ENCODE data around the gene AKAP9.

Gene AKAP9

DNA sequence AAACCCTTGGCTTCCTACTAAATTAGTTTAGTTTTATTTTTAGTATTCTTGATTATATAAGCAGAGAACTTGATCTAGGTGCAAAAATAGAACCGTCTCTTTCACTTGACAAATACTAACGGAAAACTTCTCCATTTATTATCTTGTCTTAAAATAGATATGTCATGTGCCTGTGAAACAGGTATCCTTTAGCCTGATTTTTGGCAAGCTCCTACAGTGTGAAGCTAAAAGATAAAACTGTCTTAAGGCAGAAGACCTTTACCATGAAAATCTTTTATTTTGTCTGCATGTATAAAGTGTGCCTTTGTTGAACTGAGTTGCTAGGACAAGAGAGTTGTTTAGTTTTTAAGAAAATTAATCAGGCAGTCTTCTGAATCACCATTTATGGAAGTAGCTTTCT is 103.0 kb downstream of the AKAP9 start:
- Histone ChIP-seq H2AFZ (ENCODE audit: low read depth, low read length, severe bottlenecking) (no peak overlapping the region), H3F3A (ENCODE audit: insufficient read depth) (no peaks in the 10 kb centered on the region), H3K4me3 (ENCODE audit: insufficient read depth, low read length, poor library complexity, severe bottlenecking) (no peak overlapping the region), H3K27ac (ENCODE audit: low read depth, low read length) (no peak overlapping the region), H3K9me3 (ENCODE audit: insufficient read depth, low read length) (no peaks in the 10 kb centered on the region), H3K36me3 (ENCODE audit: low read length) (peaks cover 17% of the 10 kb centered on the region; the same call in 1 of the 2 replicates), H3K27me3 (ENCODE audit: low read length) (no peaks in the 10 kb centered on the region), H4K20me1 (ENCODE audit: low read depth, low read length) (no peaks in the 10 kb centered on the region), H3K9me2 (replicated peaks; ENCODE audit: insufficient read depth, low read length) (no peaks in the 10 kb centered on the region), H3K79me2 (ENCODE audit: insufficient read depth, low read length) (no peaks in the 10 kb centered on the region), H3K4me2 (ENCODE audit: low read depth, low read length, poor library complexity, severe bottlenecking) (no peak overlapping the region), H3K9ac (ENCODE audit: low read length) (no peak overlapping the region)
- no peak for TF ChIP-seq EZH2phosphoT487 (conservative IDR thresholded peaks at IDR 0.05; ENCODE audit: low read length)
- TF ChIP-seq, protein P1, sequence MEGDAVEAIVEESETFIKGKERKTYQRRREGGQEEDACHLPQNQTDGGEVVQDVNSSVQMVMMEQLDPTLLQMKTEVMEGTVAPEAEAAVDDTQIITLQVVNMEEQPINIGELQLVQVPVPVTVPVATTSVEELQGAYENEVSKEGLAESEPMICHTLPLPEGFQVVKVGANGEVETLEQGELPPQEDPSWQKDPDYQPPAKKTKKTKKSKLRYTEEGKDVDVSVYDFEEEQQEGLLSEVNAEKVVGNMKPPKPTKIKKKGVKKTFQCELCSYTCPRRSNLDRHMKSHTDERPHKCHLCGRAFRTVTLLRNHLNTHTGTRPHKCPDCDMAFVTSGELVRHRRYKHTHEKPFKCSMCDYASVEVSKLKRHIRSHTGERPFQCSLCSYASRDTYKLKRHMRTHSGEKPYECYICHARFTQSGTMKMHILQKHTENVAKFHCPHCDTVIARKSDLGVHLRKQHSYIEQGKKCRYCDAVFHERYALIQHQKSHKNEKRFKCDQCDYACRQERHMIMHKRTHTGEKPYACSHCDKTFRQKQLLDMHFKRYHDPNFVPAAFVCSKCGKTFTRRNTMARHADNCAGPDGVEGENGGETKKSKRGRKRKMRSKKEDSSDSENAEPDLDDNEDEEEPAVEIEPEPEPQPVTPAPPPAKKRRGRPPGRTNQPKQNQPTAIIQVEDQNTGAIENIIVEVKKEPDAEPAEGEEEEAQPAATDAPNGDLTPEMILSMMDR (IDR thresholded peaks at IDR 0.05; ENCODE audit: insufficient read depth, low read length, poor library complexity, severe bottlenecking) = no peak

DNA sequence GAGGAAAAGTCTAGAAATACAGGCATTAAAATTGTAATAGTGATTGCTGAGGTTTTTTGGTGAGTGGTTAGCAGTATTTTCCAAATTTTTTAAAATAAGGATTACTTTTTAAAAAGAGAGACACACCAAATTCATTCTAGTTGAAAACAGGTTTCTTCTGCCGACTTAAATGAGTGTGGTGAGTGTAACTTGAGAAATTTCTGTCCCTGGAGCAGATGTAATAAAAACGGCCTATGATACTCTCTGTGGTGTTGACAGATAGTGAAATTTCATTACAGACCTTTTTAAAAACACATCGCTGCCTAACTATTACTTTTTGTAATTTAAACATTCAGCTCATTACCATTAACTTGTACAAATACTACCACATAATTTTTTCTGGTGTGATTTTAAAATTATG is 103.5 kb downstream of the AKAP9 start:
- no peaks in the 10 kb centered on the region for H4K20me1 ChIP-seq (ENCODE audit: low read depth, low read length)
- no peaks in the 10 kb centered on the region for H3F3A ChIP-seq (ENCODE audit: insufficient read depth)
- H3K27ac ChIP-seq (ENCODE audit: low read depth, low read length) = no peak overlapping the region
- TF ChIP-seq, protein P1 (IDR thresholded peaks at IDR 0.05; ENCODE audit: insufficient read depth, low read length, poor library complexity, severe bottlenecking) = no peak
- no peak for TF ChIP-seq EZH2phosphoT487 (conservative IDR thresholded peaks at IDR 0.05; ENCODE audit: low read length)
- H3K9me3 ChIP-seq (ENCODE audit: insufficient read depth, low read length) = no peaks in the 10 kb centered on the region
- H3K36me3 ChIP-seq (ENCODE audit: low read length) = peaks cover 14% of the 10 kb centered on the region; the same call in 1 of the 2 replicates
- H3K79me2 ChIP-seq (ENCODE audit: insufficient read depth, low read length) = no peaks in the 10 kb centered on the region
- H3K4me3 ChIP-seq (ENCODE audit: insufficient read depth, low read length, poor library complexity, severe bottlenecking) = no peak overlapping the region
- no peak overlapping the region for H3K4me2 ChIP-seq (ENCODE audit: low read depth, low read length, poor library complexity, severe bottlenecking)
- H2AFZ ChIP-seq (ENCODE audit: low read depth, low read length, severe bottlenecking) = no peak overlapping the region
- H3K27me3 ChIP-seq (ENCODE audit: low read length) = no peaks in the 10 kb centered on the region
- H3K9me2 ChIP-seq (replicated peaks; ENCODE audit: insufficient read depth, low read length) = no peaks in the 10 kb centered on the region
- no peak overlapping the region for H3K9ac ChIP-seq (ENCODE audit: low read length)

DNA sequence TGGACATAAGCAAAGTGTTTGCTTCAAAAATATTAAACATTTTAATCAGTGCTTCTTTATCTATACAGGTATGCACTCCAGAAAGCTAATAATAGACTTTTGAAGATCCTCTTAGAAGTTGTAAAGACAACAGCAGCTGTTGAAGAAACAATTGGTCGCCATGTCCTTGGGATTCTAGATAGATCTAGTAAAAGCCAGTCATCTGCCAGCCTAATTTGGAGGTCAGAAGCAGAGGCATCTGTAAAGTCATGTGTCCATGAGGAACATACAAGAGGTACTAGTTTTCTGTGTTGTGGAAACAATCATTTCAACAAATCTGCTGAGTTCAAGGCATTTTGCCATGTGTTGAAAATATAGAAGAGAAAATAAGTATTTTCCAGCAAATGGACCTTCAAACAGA is 104.3 kb downstream of the AKAP9 start:
- Histone ChIP-seq H3K9me3 (ENCODE audit: insufficient read depth, low read length) (no peaks in the 10 kb centered on the region), H3K9ac (ENCODE audit: low read length) (no peak overlapping the region), H3K27me3 (ENCODE audit: low read length) (no peaks in the 10 kb centered on the region), H3F3A (ENCODE audit: insufficient read depth) (no peaks in the 10 kb centered on the region), H3K9me2 (replicated peaks; ENCODE audit: insufficient read depth, low read length) (no peaks in the 10 kb centered on the region), H4K20me1 (ENCODE audit: low read depth, low read length) (no peaks in the 10 kb centered on the region), H3K4me3 (ENCODE audit: insufficient read depth, low read length, poor library complexity, severe bottlenecking) (no peak overlapping the region), H3K27ac (ENCODE audit: low read depth, low read length) (no peak overlapping the region), H2AFZ (ENCODE audit: low read depth, low read length, severe bottlenecking) (no peak overlapping the region), H3K4me2 (ENCODE audit: low read depth, low read length, poor library complexity, severe bottlenecking) (no peak overlapping the region), H3K36me3 (ENCODE audit: low read length) (peaks cover 13% of the 10 kb centered on the region; the same call in 1 of the 2 replicates), H3K79me2 (ENCODE audit: insufficient read depth, low read length) (no peaks in the 10 kb centered on the region)
- TF ChIP-seq EZH2phosphoT487 (conservative IDR thresholded peaks at IDR 0.05; ENCODE audit: low read length) = no peak
- TF ChIP-seq, protein P1 (IDR thresholded peaks at IDR 0.05; ENCODE audit: insufficient read depth, low read length, poor library complexity, severe bottlenecking) = no peak
